ENCODE results near the gene TESK2.

- TF ChIP-seq CTCF (IDR thresholded peaks at IDR 0.05; ENCODE audit: poor library complexity, severe bottlenecking) (no peak), EZH2 (IDR thresholded peaks at IDR 0.05; ENCODE audit: borderline replicate concordance, insufficient read depth, low read length, poor library complexity, severe bottlenecking) (no peak), REST (IDR thresholded peaks at IDR 0.05; ENCODE audit: borderline replicate concordance) (no peak)
Observed at GRCh38 chr1:45516465-45516864, 25.5 kb upstream of the TESK2 start.

All from neural cell (in vitro differentiated cells).